Measurements from ENCODE around the gene KATNA1.
"Not testable (repeated sequence)": the region's sequence is repeated elsewhere in the genome, so short reads cannot be mapped to it uniquely, and the experiment has no call there.

The KATNA1 gene

GRCh38 chr6:149681209-149681608, 32.7 kb upstream of the KATNA1 start:
- no peak overlapping the region for H4K8ac ChIP-seq (ENCODE audit: low read depth, low read length)
- no peak overlapping the region for H2BK12ac ChIP-seq (ENCODE audit: low read length)
- no peak overlapping the region for H3K18ac ChIP-seq (ENCODE audit: low read length)
- H3K23ac ChIP-seq (ENCODE audit: low read length), result no peak overlapping the region
- H3K9me3 ChIP-seq (ENCODE audit: insufficient read depth, low read depth, low read length), result no peaks in the 10 kb centered on the region
- no peaks in the 10 kb centered on the region for H3K79me1 ChIP-seq (ENCODE audit: low read length)
- H3K4me2 ChIP-seq (ENCODE audit: low read length), result no peak overlapping the region
- no peak overlapping the region for H4K91ac ChIP-seq (ENCODE audit: low read depth, low read length)
- no peak overlapping the region for H4K12ac ChIP-seq (ENCODE audit: low read depth, low read length)
- no peak overlapping the region for H3K4me3 ChIP-seq (ENCODE audit: low read depth, low read length)
- no peak overlapping the region for H3K9ac ChIP-seq (ENCODE audit: low read length)
- no peak overlapping the region for H2AK5ac ChIP-seq (ENCODE audit: low read length)
- no peaks in the 10 kb centered on the region for H3K27me3 ChIP-seq (ENCODE audit: insufficient read depth, low read length)
- no peak overlapping the region for H3K14ac ChIP-seq (ENCODE audit: low read length)
- H3K79me2 ChIP-seq (ENCODE audit: control insufficient read depth, insufficient read depth, low read length, poor library complexity), result no peaks in the 10 kb centered on the region
- H3K4me1 ChIP-seq (ENCODE audit: control insufficient read depth in 1 of 2, insufficient read depth in 2 of 2, low read length in 2 of 2), result no peaks in the 10 kb centered on the region
- H2BK120ac ChIP-seq (ENCODE audit: insufficient read depth, low read length, poor library complexity), result no peak overlapping the region
- DNase-seq, result no peak
- H2AFZ ChIP-seq (ENCODE audit: insufficient read depth, low read length, poor library complexity), result no peak overlapping the region
- H2BK5ac ChIP-seq (ENCODE audit: low read depth, low read length, poor library complexity), result no peak overlapping the region
- peaks cover 13 to 19% of the 10 kb centered on the region in 2 experiments for H3K36me3 ChIP-seq (ENCODE audit: control insufficient read depth in 1 of 2, insufficient read depth in 2 of 2, low read length in 2 of 2)
- no peak overlapping the region for H3K4ac ChIP-seq (ENCODE audit: low read depth, low read length)
- no peak overlapping the region for H3K27ac ChIP-seq (ENCODE audit: low read depth, low read length)

GRCh38 chr6:149680503-149680902, 32.0 kb upstream of the KATNA1 start:
- H2AK5ac ChIP-seq (ENCODE audit: low read length), result no peak overlapping the region

DNA sequence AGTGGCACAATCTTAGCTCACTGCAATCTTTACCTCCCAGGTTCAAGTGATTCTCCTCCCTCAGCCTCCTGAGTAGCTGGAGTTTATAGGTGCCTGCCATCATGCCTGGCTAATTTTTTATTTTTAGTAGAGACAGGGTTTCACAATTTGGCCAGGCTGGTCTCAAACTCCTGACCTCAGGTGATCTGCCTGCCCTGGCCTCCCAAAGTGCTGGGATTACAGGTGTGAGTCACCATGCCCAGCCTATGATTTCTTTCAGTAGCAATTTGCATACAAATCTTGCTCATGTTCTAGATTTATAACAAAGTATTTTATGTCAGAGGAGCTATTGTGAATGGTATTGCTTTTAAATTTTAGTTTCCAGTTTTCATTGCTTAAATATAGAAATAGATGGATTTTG, 23.8 kb upstream of the KATNA1 start:
- not testable (repeated sequence) for H4K91ac ChIP-seq (ENCODE audit: low read depth, low read length); H3K4me3 ChIP-seq (ENCODE audit: low read depth, low read length); H3K18ac ChIP-seq (ENCODE audit: low read length); H3K4ac ChIP-seq (ENCODE audit: low read depth, low read length); H4K8ac ChIP-seq (ENCODE audit: low read depth, low read length); H2BK12ac ChIP-seq (ENCODE audit: low read length); H3K4me2 ChIP-seq (ENCODE audit: low read length); H3K9me3 ChIP-seq (ENCODE audit: insufficient read depth, low read depth, low read length); DNase-seq; H2BK5ac ChIP-seq (ENCODE audit: low read depth, low read length, poor library complexity); H4K12ac ChIP-seq (ENCODE audit: low read depth, low read length); H3K79me1 ChIP-seq (ENCODE audit: low read length); H3K4me1 ChIP-seq (ENCODE audit: control insufficient read depth in 1 of 2, insufficient read depth in 2 of 2, low read length in 2 of 2); H3K14ac ChIP-seq (ENCODE audit: low read length); H3K9ac ChIP-seq (ENCODE audit: low read length); H2AFZ ChIP-seq (ENCODE audit: insufficient read depth, low read length, poor library complexity); H3K27me3 ChIP-seq (ENCODE audit: insufficient read depth, low read length); H3K79me2 ChIP-seq (ENCODE audit: control insufficient read depth, insufficient read depth, low read length, poor library complexity); H3K27ac ChIP-seq (ENCODE audit: low read depth, low read length); H2AK5ac ChIP-seq (ENCODE audit: low read length); H3K23ac ChIP-seq (ENCODE audit: low read length); H2BK120ac ChIP-seq (ENCODE audit: insufficient read depth, low read length, poor library complexity)
- peaks cover 39 to 47% of the 10 kb centered on the region in 2 experiments for H3K36me3 ChIP-seq (ENCODE audit: control insufficient read depth in 1 of 2, insufficient read depth in 2 of 2, low read length in 2 of 2)

More at GRCh38 chr6:149680503-149680902, 32.0 kb upstream of the KATNA1 start:
- WGBS (ENCODE audit: extremely low coverage, insufficient coverage, insufficient read length), result no CpG with 5 or more reads among the region's 1 CpG
- H2BK12ac ChIP-seq (ENCODE audit: low read length), result no peak overlapping the region
- no peaks in the 10 kb centered on the region for H3K4me1 ChIP-seq (ENCODE audit: control insufficient read depth in 1 of 2, insufficient read depth in 2 of 2, low read length in 2 of 2)
- no peaks in the 10 kb centered on the region for H3K79me2 ChIP-seq (ENCODE audit: control insufficient read depth, insufficient read depth, low read length, poor library complexity)
- H3K9ac ChIP-seq (ENCODE audit: low read length), result no peak overlapping the region
- no peak overlapping the region for H3K18ac ChIP-seq (ENCODE audit: low read length)
- H2AFZ ChIP-seq (ENCODE audit: insufficient read depth, low read length, poor library complexity), result no peak overlapping the region
- no peak overlapping the region for H4K91ac ChIP-seq (ENCODE audit: low read depth, low read length)
- H3K14ac ChIP-seq (ENCODE audit: low read length), result no peak overlapping the region
- H3K27me3 ChIP-seq (ENCODE audit: insufficient read depth, low read length), result no peaks in the 10 kb centered on the region
- H3K4ac ChIP-seq (ENCODE audit: low read depth, low read length), result no peak overlapping the region
- DNase-seq, result no peak
- H3K9me3 ChIP-seq (ENCODE audit: insufficient read depth, low read depth, low read length), result no peaks in the 10 kb centered on the region
- H3K23ac ChIP-seq (ENCODE audit: low read length), result no peak overlapping the region
- no peaks in the 10 kb centered on the region for H3K79me1 ChIP-seq (ENCODE audit: low read length)
- H3K4me3 ChIP-seq (ENCODE audit: low read depth, low read length), result no peak overlapping the region
- H4K8ac ChIP-seq (ENCODE audit: low read depth, low read length), result no peak overlapping the region
- H4K12ac ChIP-seq (ENCODE audit: low read depth, low read length), result no peak overlapping the region
- H3K4me2 ChIP-seq (ENCODE audit: low read length), result no peak overlapping the region
- no peak overlapping the region for H2BK5ac ChIP-seq (ENCODE audit: low read depth, low read length, poor library complexity)
- H2BK120ac ChIP-seq (ENCODE audit: insufficient read depth, low read length, poor library complexity), result no peak overlapping the region
- H3K27ac ChIP-seq (ENCODE audit: low read depth, low read length), result no peak overlapping the region
- H3K36me3 ChIP-seq (ENCODE audit: control insufficient read depth in 1 of 2, insufficient read depth in 2 of 2, low read length in 2 of 2), result peaks cover 17 to 23% of the 10 kb centered on the region in 2 experiments

DNA sequence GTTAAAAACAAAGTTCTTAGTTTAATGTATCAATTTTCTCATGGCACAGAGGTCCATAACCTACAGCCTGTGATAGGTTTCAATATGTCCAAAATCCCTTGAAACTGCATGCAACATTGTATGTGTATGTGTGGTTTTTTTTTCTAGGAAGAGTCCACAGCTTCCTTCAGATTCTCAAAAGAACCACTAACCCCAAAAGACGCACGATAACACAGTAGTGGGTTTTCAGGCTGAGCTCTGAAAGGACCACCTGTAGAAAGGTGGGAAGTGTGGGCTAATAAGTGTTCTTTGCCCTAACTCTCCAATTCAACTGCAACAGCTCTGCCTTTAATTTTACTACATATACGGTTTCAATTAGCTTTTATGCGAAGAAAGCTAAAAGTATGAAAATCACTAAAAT, 11.5 kb upstream of the KATNA1 start:
- no peak for DNase-seq
- Histone ChIP-seq H2BK12ac (ENCODE audit: low read length) (no peak overlapping the region), H3K79me2 (ENCODE audit: control insufficient read depth, insufficient read depth, low read length, poor library complexity) (no peaks in the 10 kb centered on the region), H4K91ac (ENCODE audit: low read depth, low read length) (no peak overlapping the region), H2AK5ac (ENCODE audit: low read length) (no peak overlapping the region), H3K36me3 (ENCODE audit: control insufficient read depth in 1 of 2, insufficient read depth in 2 of 2, low read length in 2 of 2) (peaks cover 12 to 17% of the 10 kb centered on the region in 2 experiments), H3K14ac (ENCODE audit: low read length) (no peak overlapping the region), H3K23ac (ENCODE audit: low read length) (no peak overlapping the region), H3K9me3 (ENCODE audit: insufficient read depth, low read depth, low read length) (no peaks in the 10 kb centered on the region), H3K4ac (ENCODE audit: low read depth, low read length) (no peak overlapping the region), H3K9ac (ENCODE audit: low read length) (no peak overlapping the region), H4K8ac (ENCODE audit: low read depth, low read length) (no peak overlapping the region), H4K12ac (ENCODE audit: low read depth, low read length) (no peak overlapping the region), H3K4me2 (ENCODE audit: low read length) (no peak overlapping the region), H3K4me3 (ENCODE audit: low read depth, low read length) (no peak overlapping the region), H3K27me3 (ENCODE audit: insufficient read depth, low read length) (no peaks in the 10 kb centered on the region), H2AFZ (ENCODE audit: insufficient read depth, low read length, poor library complexity) (no peak overlapping the region), H2BK120ac (ENCODE audit: insufficient read depth, low read length, poor library complexity) (no peak overlapping the region), H3K4me1 (ENCODE audit: control insufficient read depth in 1 of 2, insufficient read depth in 2 of 2, low read length in 2 of 2) (no peaks in the 10 kb centered on the region), H3K27ac (ENCODE audit: low read depth, low read length) (no peak overlapping the region), H2BK5ac (ENCODE audit: low read depth, low read length, poor library complexity) (no peak overlapping the region), H3K18ac (ENCODE audit: low read length) (no peak overlapping the region), H3K79me1 (ENCODE audit: low read length) (no peaks in the 10 kb centered on the region)
- WGBS (ENCODE audit: extremely low coverage, insufficient coverage, insufficient read length), result no CpG with 5 or more reads among the region's 4 CpGs

Measured in trophoblast cell (in vitro differentiated cells and primary cell).